ENCODE measurements around the gene AGAP1.

The AGAP1 gene

GRCh38 chr2:235970204-235971040 lies 476.6 kb downstream of the AGAP1 start:
- no peaks in the 10 kb centered on the region for H3K27me3 ChIP-seq (replicated peaks)
- in situ Hi-C loops (cut with HindIII; ENCODE audit: low pct_ligation_motif_present, low sequenced_read_pairs): no loop called here
- H3K36me3 ChIP-seq (replicated peaks): no peaks in the 10 kb centered on the region
- TF ChIP-seq CTCF (IDR thresholded peaks at IDR 0.05; ENCODE audit: low read depth, low read length, missing control alignments): no peak
- no peak overlapping the region for H3K4me3 ChIP-seq (ENCODE audit: low read depth, low read length)
- no peak for DNase-seq
- H3K27ac ChIP-seq: no peak overlapping the region

GRCh38 chr2:235976516-235976915 lies 482.7 kb downstream of the AGAP1 start:
- Histone ChIP-seq H3K36me3 (replicated peaks) (no peaks in the 10 kb centered on the region), H3K4me3 (ENCODE audit: low read depth, low read length) (no peak overlapping the region), H3K27ac (no peak overlapping the region), H3K27me3 (replicated peaks) (no peaks in the 10 kb centered on the region)
- no peak for TF ChIP-seq CTCF (IDR thresholded peaks at IDR 0.05; ENCODE audit: low read depth, low read length, missing control alignments)
- in situ Hi-C loops (cut with HindIII; ENCODE audit: low pct_ligation_motif_present, low sequenced_read_pairs): no loop called here
- DNase-seq: no peak

- in situ Hi-C loops (cut with HindIII; ENCODE audit: low pct_ligation_motif_present, low sequenced_read_pairs): no loop called here
- H3K4me3 ChIP-seq (ENCODE audit: low read depth, low read length): no peak overlapping the region
- H3K27me3 ChIP-seq (replicated peaks): no peaks in the 10 kb centered on the region
- no peak for DNase-seq
- TF ChIP-seq CTCF (IDR thresholded peaks at IDR 0.05; ENCODE audit: low read depth, low read length, missing control alignments): no peak
- no peak overlapping the region for H3K27ac ChIP-seq
- no peaks in the 10 kb centered on the region for H3K36me3 ChIP-seq (replicated peaks)
Observed at GRCh38 chr2:235976956-235977355, 483.1 kb downstream of the AGAP1 start.

GRCh38 chr2:235977445-235977844 lies 483.6 kb downstream of the AGAP1 start:
- no peak overlapping the region for H3K27ac ChIP-seq
- H3K4me3 ChIP-seq (ENCODE audit: low read depth, low read length): no peak overlapping the region
- in situ Hi-C loops (cut with HindIII; ENCODE audit: low pct_ligation_motif_present, low sequenced_read_pairs): no loop called here
- DNase-seq: no peak
- H3K27me3 ChIP-seq (replicated peaks): no peaks in the 10 kb centered on the region
- no peak for TF ChIP-seq CTCF (IDR thresholded peaks at IDR 0.05; ENCODE audit: low read depth, low read length, missing control alignments)
- H3K36me3 ChIP-seq (replicated peaks): no peaks in the 10 kb centered on the region

GRCh38 chr2:235978022-235978421 lies 484.2 kb downstream of the AGAP1 start:
- in situ Hi-C loops (cut with HindIII; ENCODE audit: low pct_ligation_motif_present, low sequenced_read_pairs): no loop called here
- TF ChIP-seq CTCF (IDR thresholded peaks at IDR 0.05; ENCODE audit: low read depth, low read length, missing control alignments): no peak
- Histone ChIP-seq H3K27me3 (replicated peaks) (no peaks in the 10 kb centered on the region), H3K4me3 (ENCODE audit: low read depth, low read length) (no peak overlapping the region), H3K36me3 (replicated peaks) (no peaks in the 10 kb centered on the region), H3K27ac (no peak overlapping the region)
- DNase-seq: no peak

GRCh38 chr2:235979037-235979436 lies 485.2 kb downstream of the AGAP1 start:
- Histone ChIP-seq H3K36me3 (replicated peaks) (no peaks in the 10 kb centered on the region), H3K27ac (no peak overlapping the region), H3K4me3 (ENCODE audit: low read depth, low read length) (no peak overlapping the region), H3K27me3 (replicated peaks) (no peaks in the 10 kb centered on the region)
- TF ChIP-seq CTCF (IDR thresholded peaks at IDR 0.05; ENCODE audit: low read depth, low read length, missing control alignments): no peak
- no peak for DNase-seq
- in situ Hi-C loops (cut with HindIII; ENCODE audit: low pct_ligation_motif_present, low sequenced_read_pairs): no loop called here

Measured in brain microvascular endothelial cell (primary cell).